GM18867 (cell line): ENCODE results near the gene RLBP1.

Experiments used
- ATAC-seq: cut with Tn5 transposase; IDR thresholded peaks from one replicate; pipeline ENCODE4 v1.9.1; 2021; ENCODE audit warnings: mild to moderate bottlenecking, moderate library complexity; ENCODE audit not compliant: unreplicated experiment

The RLBP1 gene

DNA sequence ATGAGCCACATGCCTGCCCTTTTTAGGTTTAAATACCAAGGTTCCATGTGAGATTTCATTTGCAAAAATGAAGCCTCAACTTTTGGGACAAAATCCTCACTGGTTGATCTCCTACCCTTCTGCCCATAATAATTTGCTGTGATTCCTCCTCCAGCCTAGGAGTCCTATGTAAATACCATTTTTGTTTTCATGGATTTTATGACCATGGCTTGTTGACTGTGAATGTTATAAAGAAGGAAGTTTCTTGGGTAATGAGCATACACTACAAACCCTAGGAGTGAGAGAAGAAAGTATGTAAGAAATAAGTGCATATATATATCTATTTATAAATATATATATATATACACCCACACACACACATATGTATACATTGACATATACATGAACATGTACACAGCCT lies 13.1 kb downstream of the RLBP1 start:
- no peak for ATAC-seq

DNA sequence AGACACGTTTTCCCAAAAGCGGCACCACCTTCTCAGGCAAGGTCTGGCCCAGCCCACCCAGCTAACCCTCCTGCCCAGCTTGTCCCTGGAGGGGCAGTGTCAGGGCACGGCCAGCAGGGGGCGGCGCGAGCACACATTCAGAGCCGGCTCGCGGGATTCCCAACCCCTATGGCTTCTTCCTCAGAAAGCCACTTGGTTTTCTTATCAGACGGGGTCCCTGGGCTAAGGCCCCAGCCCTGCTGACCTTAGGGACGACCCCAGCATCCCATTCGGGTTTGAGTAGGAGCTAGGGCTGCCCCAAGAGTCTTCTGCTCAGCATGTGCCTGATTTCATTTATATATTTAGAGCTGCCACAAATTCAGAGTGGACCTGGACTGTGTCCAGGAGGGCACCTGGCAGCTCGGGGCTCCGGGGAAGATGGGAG lies 14.5 kb downstream of the RLBP1 start:
- peak; percentile 84 for ATAC-seq

DNA sequence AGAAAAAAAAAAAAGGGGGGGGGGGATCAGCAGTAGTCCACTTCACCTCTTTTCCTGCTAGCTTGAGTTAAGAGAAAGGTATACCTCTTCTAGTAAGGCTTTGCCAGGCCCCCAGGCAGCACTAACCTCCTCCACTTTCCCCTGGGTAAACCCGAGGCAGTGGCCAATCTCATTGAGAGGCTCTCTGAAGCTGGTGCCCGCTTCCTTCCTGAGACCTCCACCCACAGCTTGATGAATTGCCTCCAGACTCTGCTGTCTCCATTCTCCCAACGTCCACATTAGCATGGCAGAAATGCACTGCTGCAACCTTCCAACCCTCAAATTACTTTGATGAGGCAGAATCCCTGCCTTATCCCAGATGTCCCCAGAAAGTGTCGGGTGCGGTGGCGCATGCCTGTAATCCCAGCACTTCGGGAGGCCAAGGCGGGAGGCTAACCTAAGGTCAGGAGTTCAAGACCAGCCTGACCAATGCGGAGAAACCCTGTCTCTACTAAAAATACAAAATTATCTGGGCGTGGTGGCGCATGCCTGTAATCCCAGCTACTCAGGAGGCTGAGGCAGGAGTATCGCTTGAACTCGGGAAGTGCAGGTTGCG lies 15.3 kb downstream of the RLBP1 start:
- no peak for ATAC-seq

DNA sequence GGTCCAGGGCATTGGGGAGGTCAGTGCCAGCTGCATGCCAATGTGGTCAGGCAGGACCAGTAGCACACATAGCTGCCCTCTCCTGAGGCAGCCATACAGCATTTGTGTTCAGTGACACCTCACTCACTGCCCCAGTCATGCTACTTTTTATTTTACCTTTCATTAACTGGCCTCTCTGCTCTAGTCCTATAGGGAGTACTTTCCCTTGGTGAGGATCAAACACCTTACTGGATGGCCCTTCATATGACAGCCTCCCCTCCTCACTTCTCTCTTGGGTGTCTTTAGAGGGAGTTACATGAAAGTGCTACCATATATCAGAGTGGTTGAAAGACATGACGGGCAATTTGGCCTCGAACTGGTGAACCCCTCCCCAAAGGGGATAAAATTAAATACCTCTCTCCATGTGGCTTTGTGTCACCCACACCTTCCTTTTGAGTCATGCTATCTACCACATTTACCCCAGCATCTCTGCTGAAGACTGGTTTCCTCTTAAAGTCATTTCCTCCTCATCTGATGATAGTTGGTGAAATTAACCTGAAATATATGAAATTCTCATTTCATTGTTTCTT lies 17.6 kb downstream of the RLBP1 start:
- ATAC-seq, result no peak

DNA sequence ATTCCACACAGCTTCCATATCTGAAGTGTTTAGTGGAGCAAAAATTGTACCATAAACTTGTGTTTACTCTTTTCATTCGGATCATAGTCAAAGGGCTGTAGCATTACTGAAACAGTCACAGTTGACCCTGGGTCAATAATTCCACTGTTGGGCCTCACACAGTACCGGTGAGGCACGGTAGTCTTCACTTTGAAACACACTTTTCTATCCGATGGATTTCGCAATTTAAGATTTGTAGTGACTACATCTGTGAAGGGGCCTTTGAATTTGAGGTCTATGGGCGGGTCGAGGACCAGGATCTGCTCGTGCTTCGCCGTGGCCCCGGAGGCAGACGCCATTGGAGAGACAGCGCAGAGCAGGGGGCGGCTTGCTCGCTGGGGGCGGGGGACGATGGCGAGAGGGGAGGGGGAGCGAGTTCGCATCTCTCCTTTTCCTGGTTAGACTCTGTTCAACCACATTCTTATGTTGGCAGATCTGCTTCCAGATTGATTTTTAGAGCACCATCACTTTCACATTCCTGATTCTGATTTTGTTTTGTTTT lies 19.8 kb downstream of the RLBP1 start:
- no peak for ATAC-seq

DNA sequence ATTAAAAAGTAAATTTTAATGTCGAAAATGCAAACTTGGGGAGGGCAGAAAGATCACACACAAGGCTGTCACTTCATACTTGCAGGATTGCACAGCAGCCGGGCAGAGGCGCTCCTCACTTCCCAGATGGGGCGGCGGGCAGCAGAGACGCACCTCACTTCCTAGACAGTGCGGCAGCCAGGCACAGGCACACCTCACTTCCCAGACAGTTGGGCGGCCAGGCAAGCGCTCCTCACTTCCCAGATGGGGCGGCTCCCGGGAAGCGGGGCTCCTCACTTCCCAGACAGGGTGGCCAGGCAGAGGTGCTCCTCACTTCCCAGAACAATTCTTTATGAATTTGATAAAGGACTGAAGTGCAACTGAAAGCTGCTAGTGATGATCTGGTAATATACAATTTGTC lies 21.2 kb downstream of the RLBP1 start:
- no peak for ATAC-seq

DNA sequence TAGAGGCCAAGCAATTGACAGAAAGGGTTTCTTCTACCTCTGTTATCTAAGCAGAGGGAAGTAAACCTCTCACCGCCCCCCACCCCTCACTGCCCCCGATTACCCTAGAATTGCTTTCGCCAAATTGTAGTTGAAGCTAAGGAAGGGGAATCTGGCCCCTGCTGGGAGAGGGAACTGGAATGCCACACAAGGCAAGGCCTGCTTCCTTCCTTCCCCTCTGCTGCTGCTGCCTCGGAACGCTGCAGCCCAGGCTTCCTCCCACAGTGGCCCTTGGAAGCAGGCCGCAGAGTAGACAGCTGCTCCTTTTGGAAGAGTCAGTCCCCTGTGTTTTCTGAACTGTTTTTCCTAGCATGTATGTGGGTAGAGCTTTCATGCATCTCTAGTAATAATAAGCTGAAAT lies 21.6 kb downstream of the RLBP1 start:
- no peak for ATAC-seq

DNA sequence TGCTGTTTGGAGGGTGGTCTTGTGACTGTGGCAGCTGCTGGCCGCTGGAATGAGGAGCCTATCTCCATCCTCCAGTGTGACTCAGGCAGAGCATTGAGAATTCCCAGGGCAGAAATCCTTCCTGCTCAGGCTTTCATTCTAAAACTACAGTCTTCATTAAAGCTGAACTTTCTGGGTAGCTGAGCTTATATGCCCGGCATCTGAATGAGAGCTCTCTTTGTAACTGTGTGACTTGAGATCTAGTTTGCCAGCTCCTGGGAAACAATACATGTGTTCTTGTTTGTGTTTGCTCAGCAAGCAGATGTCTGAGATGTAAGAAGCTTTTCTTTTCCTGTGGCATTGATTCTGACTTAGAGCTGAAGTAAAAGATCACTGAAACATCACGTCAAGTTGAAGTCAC lies 22.4 kb downstream of the RLBP1 start:
- ATAC-seq, result no peak

DNA sequence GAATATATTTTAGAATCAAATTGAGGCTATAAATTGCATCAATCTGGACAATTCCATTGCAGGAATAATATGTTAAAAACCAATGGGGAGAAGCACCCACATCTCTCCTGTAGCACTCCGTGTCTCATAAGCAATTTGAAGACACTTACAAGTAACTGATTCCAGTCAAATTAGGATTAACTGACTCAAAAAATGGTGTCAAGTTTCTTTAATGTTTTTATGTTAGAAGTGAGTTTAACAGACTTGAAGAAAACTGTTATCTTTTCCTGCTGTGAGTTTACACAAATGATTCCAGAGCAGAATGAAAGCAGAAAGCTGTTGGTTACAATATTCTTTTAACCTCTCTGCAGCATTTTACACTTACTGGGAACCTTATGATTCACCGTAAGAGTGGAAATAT lies 23.2 kb downstream of the RLBP1 start:
- no peak for ATAC-seq

DNA sequence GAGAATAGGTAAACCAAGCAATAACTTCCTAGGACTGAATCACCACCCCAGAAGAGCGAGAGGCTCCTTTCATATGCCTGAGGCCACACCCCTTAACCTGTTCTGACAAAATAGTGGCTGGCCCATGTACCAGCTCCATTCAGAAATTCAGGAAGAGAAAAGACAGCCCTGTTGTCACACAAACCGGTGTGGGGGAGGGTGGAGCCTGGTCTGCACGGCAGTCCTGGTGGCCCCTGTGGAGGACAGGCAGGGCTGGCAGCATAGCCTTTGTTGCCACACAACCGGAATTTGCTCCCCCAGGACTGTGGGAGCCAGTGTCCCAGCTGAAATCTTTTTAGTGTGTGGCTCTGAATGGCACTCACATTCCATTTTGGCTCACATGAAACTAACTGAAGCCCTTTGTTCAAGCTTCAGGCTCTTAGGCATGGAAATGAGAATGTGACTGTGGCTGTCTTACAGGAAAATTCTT lies 23.8 kb downstream of the RLBP1 start:
- ATAC-seq, result no peak

DNA sequence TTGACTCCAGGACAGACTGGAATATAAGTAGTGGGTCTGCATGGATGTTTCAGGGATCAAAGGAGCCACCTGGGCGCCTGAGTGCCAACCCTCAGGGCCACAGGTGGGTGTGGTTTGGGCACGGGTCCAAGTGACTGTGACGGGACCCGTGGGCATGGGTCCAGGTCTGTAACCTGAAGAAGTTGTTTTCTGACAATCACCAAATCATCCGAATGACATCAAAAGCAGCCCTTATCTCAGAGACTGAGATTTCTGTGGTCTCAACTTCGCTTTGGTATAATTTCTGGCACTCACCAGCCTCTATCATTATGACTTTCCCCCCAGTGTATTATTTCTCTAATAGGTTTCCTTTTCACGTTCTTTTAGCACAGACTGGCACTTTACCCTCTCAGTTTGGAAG lies 24.4 kb downstream of the RLBP1 start:
- no peak for ATAC-seq

DNA sequence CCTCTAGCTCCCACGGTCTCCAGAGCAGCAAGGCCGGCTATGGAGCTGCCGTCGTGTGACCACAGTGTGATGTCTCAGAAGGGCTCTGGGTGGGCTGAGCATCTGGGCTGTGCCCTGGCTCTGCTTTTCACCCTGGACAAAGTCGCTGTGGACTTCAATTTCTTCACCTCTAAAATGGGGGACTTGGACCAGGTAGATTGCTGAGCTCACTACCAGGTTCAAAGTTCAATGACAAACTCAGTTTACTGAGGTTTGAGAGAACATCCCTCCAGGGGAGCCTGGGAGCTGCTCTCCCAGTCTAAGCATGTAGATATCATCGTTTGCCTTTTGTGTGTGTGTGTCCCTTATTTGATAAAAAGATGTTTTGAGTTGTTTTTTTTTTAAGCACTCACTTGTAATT lies 25.1 kb downstream of the RLBP1 start:
- ATAC-seq, result no peak

DNA sequence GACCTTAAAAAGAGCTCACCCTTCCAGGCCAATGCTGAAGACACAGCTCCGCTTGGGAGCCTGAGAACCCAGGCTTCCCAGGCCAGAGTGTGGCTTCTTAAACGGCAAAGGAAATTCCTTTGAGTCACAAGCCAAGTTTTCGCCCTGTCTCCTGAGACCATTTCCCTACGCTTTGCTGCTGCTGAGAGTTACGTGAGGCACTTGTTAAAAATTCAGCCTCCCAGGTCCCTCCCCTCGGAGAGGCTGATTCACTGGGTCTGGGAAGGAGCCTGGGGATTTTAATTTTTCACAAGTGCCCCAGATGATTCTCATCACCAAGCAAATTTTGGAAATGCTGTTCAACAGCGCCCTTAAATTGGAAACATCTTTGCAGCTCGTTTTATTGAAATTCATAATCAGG lies 25.5 kb downstream of the RLBP1 start:
- ATAC-seq, result no peak

DNA sequence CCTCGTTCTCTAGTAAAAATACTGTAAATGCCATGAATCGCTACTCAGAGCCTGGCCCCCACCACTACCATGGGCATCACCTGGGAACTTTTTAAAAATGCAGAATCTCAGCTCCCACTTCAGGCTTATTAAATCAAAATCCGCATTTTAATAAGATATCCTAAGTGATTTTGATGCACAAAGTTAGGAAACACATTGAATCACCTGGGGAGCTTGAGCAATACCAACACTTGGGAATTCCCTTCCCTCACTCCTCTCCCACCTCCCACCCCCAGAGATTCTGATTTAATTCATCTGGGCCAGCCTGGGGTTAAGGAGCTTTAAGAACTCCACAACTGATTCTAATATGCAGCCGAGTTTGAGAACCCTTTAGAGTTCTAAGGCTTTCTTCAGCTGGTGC lies 26.8 kb downstream of the RLBP1 start:
- no peak for ATAC-seq

DNA sequence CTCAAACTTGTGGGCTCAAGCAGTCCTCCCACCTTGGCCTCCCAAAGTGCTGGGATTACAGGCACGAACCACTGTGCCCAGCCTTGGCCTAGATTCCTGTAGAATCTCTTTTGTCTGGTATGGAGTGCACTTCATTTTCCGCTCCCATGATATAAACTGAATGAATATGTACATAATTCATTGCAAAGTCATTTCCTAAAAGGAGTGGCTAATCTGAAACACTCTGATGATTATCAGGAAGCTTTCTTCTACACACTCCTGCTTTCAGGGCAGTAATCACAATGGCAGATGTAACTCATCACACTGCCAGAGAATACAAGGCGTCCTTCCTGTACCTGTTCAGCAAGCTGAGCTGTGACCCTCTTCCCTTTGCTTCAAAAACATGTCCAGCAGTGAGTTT lies 28.6 kb downstream of the RLBP1 start:
- ATAC-seq, result no peak

DNA sequence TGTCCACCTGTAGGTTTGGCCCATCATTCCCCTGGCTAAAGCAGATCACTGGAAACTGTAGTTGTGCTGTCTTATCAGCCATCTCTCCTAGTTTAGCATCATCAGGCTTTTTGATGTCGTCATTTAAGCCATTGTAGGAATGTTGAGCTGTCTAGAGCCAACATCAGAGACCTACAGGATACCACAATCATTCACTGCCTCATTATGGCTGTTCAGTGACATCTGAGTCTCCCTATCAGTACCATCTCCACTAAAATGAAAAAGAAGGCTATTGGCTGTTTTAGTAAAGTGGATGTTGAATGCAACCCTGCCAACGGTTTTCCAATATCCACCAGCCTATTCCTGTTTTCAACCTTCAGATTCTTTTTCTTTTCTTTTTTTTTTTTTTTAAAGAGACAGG lies 29.2 kb downstream of the RLBP1 start:
- no peak for ATAC-seq

DNA sequence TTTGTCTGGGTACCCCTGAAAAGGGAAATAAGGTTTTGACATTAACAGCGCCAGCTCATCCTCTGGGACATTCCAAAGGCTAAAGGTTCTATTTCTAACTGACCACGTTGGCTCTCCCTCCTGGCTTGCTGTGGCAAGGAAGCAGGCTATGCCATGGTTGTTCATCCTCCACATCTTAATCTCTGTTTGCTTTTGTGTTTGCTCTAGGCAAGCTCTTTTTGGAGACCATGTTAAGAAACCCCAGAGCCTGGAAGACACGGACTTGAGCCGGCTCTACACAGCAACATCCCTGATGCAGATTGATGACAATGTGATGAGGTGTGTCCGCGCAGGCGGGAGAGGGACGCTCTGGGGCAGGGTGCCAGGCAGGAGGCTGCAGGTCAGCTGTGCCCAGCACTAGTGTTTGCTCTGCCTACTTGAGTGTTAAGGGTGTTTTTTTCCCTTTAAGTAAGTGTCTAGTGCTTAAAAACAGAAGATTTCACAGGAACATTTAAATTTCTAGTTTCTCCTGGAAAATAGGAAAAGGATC lies 33.3 kb downstream of the RLBP1 start:
- no peak for ATAC-seq

DNA sequence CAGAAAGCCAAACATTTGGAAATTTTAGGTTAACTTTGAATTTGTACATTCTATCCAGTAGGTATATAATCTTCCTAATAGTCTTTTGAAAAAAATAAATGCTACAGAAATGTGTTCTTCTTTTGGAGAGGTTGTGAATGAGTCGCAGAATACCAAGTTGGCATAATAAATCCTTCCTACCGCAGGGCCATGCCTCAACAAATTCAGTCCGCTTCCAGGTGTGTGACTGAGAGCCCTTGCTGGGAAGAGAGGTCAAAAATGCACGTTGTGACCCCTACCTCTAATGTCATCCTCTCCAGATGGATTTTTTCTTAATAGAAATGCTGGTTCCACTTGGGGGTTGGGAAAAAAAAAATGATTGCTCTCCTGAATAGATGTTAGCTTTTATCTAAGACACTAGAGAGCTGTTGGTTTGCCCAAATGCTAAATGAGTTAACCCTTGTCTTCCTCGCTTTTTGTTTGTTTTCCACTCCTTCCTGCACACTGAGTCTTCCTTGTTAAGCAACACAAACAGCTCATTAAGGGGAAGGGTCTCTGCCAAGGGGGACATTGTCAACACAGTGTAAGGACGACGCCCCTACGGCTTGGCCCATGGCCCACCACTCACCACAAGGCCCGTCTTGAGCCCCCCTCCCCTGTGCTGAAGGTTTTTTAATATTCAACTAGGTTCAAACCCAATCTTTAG lies 33.9 kb downstream of the RLBP1 start:
- no peak for ATAC-seq

DNA sequence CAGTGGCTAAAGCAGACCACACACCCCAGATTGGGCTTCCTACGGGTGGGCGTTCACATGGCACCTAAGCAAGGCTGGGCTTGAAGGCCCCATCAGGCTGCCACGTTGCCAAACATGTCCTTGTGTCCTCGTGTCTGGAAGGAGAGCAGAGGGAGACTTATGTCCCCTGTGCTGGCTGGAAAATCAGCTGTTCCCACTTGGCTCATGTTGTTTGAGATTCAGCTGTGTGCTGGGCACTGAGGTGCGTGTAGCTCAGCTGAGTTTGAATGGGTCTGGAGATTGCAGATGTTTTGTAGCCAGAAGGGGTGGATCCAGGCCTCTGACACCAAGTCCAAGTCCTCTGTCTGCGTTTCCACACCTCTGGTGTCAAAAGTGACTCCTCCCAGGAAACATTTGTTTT lies 34.6 kb downstream of the RLBP1 start:
- ATAC-seq, result no peak

DNA sequence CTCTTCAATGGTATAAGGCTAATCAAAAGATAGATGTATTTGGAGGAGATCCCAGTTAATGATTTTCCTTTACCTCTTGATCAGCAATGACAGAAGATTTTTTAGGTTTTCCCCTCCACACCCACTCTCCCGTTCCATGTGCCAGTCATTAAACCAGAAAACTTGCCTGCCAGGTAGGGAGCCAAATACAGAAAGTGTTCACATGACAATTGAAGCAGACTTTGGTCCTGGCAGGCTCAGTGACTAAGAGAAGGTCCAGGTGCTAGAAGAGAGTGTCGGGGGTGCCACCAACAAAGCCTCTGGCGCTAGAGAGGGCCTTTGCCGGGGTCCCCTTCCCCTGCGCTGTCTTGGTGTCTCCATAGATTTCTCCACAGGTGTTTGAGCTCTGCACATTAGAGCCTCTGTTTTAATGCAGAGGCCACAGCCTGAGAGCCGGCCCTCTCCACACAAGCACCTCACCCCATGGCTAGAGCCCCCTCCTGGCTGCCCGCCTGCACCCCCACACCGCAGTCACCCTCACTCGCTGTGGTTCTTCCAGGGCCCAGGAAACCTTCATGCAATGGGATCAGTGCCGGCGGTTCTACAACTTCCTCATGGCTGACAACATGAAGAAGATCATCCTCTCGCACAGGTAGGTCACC lies 36.4 kb downstream of the RLBP1 start:
- ATAC-seq, result no peak

DNA sequence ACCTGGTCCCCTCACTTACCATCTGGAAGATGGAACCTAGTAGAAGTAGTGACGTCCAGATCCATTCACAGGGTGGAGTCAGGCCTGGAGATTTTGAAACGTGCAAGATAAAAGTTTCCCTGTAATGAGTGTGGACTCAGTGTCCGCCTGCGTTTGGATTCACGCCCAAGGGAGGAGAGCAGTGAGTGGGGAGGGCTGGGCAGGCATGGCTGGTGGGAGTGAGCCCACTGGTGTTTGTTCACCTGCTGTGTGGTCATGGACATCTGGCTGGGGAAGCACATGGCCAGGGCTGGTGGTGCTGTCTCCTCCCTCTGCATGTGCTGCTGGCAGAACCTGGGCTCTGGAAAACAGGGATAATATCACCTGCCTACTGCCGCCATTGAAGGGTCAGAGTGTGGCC lies 37.0 kb downstream of the RLBP1 start:
- no peak for ATAC-seq
